Heart left ventricle (tissue), 16 donors: ENCODE measurements around the gene SLC26A1. TPM values are rescaled to one million over a fixed set of nuclear protein-coding genes. Genes with fewer than 3 reads are reported as not detected.

Experiments used
- ATAC-seq, 4 donors: fragments of 200-7000 bp; cut with Tn5 transposase; one replicate each; pipeline ENCODE4 v1.9.1; 2020 to 2022; ENCODE audit warnings: moderate library complexity in 4 of 4, mild to moderate bottlenecking in 3 of 4, moderate number of reproducible peaks in 1 of 4
- DNase-seq, 5 donors: peaks; one replicate each; pipeline ENCODE4 v3.0.0-alpha.2; 2020
- H3K27ac ChIP-seq, 12 donors: fragments of 200-600 bp; sonication (generic) in 4 of 12; one replicate each; pipeline versions ENCODE4 v1.5.0 to v1.8.0; 2016 to 2022; ENCODE audit warnings: mild to moderate bottlenecking in 2 of 12
- H3K27me3 ChIP-seq, 9 donors: fragments of 200-600 bp; sonication (generic) in 2 of 9; one replicate each; pipeline versions ENCODE4 v1.5.1 to v1.8.0; 2016 to 2022; ENCODE audit warnings: mild to moderate bottlenecking in 3 of 9
- H3K36me3 ChIP-seq, 9 donors: fragments of 200-600 bp; sonication (generic) in 2 of 9; one replicate each; pipeline versions ENCODE4 v1.5.0 to v1.8.0; 2018 to 2022; ENCODE audit warnings: mild to moderate bottlenecking in 2 of 9
- H3K4me1 ChIP-seq, 12 donors: fragments of 200-600 bp; sonication (generic) in 4 of 12; one replicate each; pipeline versions ENCODE4 v1.5.0 to v1.8.0; 2016 to 2022; ENCODE audit warnings: mild to moderate bottlenecking in 3 of 12
- H3K4me3 ChIP-seq, 12 donors: fragments of 200-600 bp; sonication (generic) in 4 of 12; one replicate each; pipeline versions ENCODE4 v1.5.0 to v1.8.0; 2017 to 2022; ENCODE audit warnings: mild to moderate bottlenecking in 9 of 12, moderate library complexity in 4 of 12
- H3K9me3 ChIP-seq, 12 donors: fragments of 200-600 bp; sonication (generic) in 4 of 12; one replicate each; pipeline versions ENCODE4 v1.5.0 to v1.8.0; 2016 to 2022; ENCODE audit warnings: mild to moderate bottlenecking in 1 of 12
- POLR2A ChIP-seq, 2 donors: fragments of 450-650 bp; IDR thresholded peaks; one replicate each; pipeline ENCODE4 v1.6.1; 2017; ENCODE audit warnings: antibody characterized with exemption in 2 of 2, mild to moderate bottlenecking in 2 of 2, moderate library complexity in 2 of 2
- WGBS, 4 donors: extraction: QIAGEN DNeasy Blood & Tissue Kit in 2 of 4; methylation state at CpG; one replicate each; pipeline versions ENCODE4 v1.1.5 to v1.1.7; 2013 to 2018; 5-methylcytosine and 5-hydroxymethylcytosine counted together
- intact Hi-C, 10 donors: fragments of 100-400 bp; cut with DNase I; formaldehyde crosslinking; loops; one replicate each; pipeline versions ENCODE4 v1.11.1 to v1.14.2; 2022
- polyA plus RNA-seq, 2 donors: library from polyadenylated mRNA; stranded (reverse); fragments of 200-250 nt; gene quantifications; one replicate each; pipeline ENCODE4 v1.2.3, GENCODE V29; 2013
- total RNA-seq, 9 donors: library from RNA; depleted of rRNA in 2 of 9; stranded (reverse); fragments of >200 nt in 2 of 9; fragmentation: NEBNext Ultra II Directional in 3 of 9; extraction: Animal tissue kit (Norgen Biotek cat#: 25700) in 3 of 9; gene quantifications; one replicate each; pipeline versions ENCODE4 v1.1.0 to v1.2.4, GENCODE V29; 2016 to 2023
- TF ChIP-seq, protein P1 (sequence below), 12 donors: fragments of 200-600 bp; sonication (generic) in 4 of 12; IDR thresholded peaks; one replicate each; pipeline versions ENCODE4 v1.5.0 to v1.8.0; 2018 to 2022; ENCODE audit warnings: antibody characterized with exemption in 12 of 12, mild to moderate bottlenecking in 5 of 12
- donor health status: ischemic (EF 13 %, LVEDD 7.1; RV severe dilation, severe dysfunction).
- donor health status: healthy with polysubstance abuse.
- donor health status: DM: no; HTN: yes; CAD: no.
- donor health status: DM: no; HTN: no; CAD: no.
- donor health status: ischemic (EF 25% LVEDD 6.9; RV normal size, moderate dysfunction).
- donor health status: ischemic (EF 25% LVEDD 5.7; RV mildly dilated, moderate dysfunction).
- donor health status: healthy.
- donor health status: DM: yes; HTN: yes; CAD: no.
- donor health status: ischemic (EF 35%, LVEDD 5.7; RV mildly dilated, moderate dysfunction).
- donor health status: nonischemic (EF 11% LVEDD 7.7; RV severe dilation, severe dysfunction).
- donor health status: DM: yes; HTN: yes; CAD: no.
- donor health status: PGD.
- donor health status: ischemic (EF 29% LVEDD 5.4; RV normal size, mild dysfunction).
- donor health status: nonischemic (EF 23%, LVEDD 6.1; RV moderate dilation, normal function).

SLC26A1 gene
- total and polyA plus RNA-seq, 11 donors: 0.03 to 0.27 (median 0.25) TPM; not detected in 5

DNA sequence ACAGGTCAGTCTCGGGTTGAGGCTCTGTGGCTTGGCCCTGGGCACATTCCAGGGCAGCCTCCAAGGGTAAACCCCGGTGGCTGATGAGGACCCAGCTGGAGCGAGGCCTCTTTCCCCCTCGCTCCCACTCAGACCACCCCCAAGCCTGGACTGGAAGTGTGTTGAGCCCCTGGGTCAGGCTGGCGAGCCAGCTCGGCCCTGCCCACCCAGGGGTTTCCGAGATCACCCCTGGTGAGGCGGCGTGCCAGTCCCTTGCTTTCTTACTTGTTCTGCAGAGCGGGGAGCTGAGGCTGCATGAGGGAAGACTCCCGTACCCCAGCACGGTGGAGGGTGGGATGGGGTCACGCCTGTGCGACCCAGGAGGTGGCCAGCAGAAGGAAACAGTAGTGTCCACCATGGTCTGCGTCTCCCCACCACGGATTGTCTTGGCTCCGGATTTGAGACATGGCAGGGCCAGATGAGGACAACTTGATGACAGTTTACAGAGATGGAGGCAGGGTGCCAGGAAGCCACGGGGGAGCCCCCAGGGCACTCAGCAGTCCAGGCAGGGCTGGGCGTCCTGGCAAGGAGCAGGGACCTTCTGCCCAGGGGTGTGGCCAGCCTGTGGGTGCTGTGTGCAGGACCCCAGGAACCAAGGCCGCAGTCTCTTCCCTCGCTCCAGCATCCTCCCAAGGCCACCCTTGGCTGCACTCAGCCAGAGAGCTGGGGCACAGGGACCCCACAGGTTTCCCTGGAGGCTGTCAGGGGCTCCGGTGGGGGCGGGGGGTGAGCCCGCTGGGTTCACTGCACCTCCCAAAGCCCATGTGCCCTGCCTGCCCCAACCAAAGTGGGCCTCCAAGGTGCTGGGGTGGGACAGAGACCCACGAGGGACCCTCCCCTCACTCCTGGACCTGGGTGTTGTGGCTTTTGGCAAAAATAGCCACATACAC lies 11.6 kb upstream of the SLC26A1 start:
- WGBS, 4 donors: 58 to 70% (median 64%) methylated on average over 14 to 25 of the region's 25 CpGs
- TF ChIP-seq POLR2A (IDR thresholded peaks at IDR 0.05): no peak
- TF ChIP-seq, protein P1, sequence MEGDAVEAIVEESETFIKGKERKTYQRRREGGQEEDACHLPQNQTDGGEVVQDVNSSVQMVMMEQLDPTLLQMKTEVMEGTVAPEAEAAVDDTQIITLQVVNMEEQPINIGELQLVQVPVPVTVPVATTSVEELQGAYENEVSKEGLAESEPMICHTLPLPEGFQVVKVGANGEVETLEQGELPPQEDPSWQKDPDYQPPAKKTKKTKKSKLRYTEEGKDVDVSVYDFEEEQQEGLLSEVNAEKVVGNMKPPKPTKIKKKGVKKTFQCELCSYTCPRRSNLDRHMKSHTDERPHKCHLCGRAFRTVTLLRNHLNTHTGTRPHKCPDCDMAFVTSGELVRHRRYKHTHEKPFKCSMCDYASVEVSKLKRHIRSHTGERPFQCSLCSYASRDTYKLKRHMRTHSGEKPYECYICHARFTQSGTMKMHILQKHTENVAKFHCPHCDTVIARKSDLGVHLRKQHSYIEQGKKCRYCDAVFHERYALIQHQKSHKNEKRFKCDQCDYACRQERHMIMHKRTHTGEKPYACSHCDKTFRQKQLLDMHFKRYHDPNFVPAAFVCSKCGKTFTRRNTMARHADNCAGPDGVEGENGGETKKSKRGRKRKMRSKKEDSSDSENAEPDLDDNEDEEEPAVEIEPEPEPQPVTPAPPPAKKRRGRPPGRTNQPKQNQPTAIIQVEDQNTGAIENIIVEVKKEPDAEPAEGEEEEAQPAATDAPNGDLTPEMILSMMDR (IDR thresholded peaks at IDR 0.05): no peak
- intact Hi-C loops: no loop called here
- DNase-seq (peak in 4 of 5 donors; percentile 53 to 70 (median 57)), ATAC-seq (peak; percentile 2 to 56 (median 14))
- H3K4me3 ChIP-seq: no peak overlapping the region
- H3K4me1 ChIP-seq: peaks cover 0 to 42% (median 16%) of the 10 kb centered on the region in 12 donors
- H3K9me3 ChIP-seq: no peaks in the 10 kb centered on the region
- no peaks in the 10 kb centered on the region for H3K36me3 ChIP-seq
- H3K27ac ChIP-seq: no peak overlapping the region
- H3K27me3 ChIP-seq: peaks cover 34 to 89% (median 53%) of the 10 kb centered on the region in 9 donors

DNA sequence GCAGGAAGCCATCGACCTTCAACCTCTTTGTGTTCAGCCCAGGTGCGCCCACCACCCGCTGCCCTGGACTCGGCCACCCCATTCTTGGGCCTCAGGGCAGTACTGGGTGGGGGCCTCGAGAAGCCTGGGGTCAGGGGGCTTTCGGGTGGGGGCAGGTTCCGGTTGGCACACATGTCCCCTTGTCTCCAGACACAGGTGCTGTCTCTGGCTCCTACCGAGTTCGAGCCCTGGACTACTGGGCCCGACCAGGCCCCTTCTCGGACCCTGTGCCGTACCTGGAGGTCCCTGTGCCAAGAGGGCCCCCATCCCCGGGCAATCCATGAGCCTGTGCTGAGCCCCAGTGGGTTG lies 10.8 kb upstream of the SLC26A1 start:
- H3K4me1 ChIP-seq: peaks cover 0 to 37% (median 14%) of the 10 kb centered on the region in 12 donors
- H3K27ac ChIP-seq: no peak overlapping the region
- WGBS, 4 donors: 79 to 89% (median 87%) methylated on average over 5 to 13 of the region's 13 CpGs
- H3K36me3 ChIP-seq: no peaks in the 10 kb centered on the region
- DNase-seq (no peak), ATAC-seq (peak in 1 of 4 donors; percentile 2)
- no peaks in the 10 kb centered on the region for H3K9me3 ChIP-seq
- peaks cover 34 to 88% (median 53%) of the 10 kb centered on the region in 9 donors for H3K27me3 ChIP-seq
- TF ChIP-seq POLR2A (IDR thresholded peaks at IDR 0.05): no peak
- TF ChIP-seq, protein P1 (IDR thresholded peaks at IDR 0.05): no peak
- no peak overlapping the region for H3K4me3 ChIP-seq
- intact Hi-C loops: no loop called here

DNA sequence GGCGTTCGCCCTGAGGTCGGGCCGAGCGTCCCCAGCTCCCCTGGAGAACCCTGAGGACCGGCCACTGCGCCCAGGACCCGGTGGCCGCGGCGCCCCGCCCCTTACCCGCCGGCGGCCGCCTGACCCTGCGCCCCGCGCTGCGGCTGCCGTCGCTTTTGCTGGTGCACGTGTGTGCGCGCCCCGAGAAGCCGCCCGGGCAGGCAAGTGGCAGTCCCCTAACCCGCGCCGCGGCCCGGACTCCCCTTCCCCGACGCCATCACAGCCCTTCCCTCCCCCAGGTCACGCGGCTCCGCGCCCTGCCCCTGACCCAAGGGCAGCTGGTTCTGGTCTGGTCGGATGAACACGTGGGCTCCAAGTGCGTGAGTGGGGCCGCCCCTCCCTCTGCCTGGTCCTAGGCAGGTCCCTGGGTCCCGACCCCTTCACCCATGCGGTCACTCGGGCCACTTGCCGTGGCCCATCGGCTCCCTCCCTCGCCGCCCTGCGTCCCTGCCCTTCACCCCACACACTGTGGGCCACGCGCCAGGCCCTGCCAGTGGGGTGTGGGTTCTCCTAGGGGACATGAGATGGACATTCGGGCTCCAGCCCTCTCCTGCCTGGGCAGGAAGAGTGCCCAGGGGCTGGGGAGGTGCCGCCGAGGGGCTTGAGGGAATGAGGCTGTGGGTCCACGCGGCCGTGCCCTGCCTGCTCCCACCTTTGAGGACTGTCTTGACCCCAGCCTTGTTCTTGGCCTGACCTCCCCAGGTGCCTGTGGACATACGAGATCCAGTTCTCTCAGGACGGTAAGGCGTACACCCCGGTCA lies 10.3 kb upstream of the SLC26A1 start:
- intact Hi-C loops: no loop called here
- H3K4me1 ChIP-seq: peaks cover 0 to 32% (median 10%) of the 10 kb centered on the region in 12 donors
- H3K4me3 ChIP-seq: peak overlapping the region in 1 of 12 donors; percentile 7
- ATAC-seq (peak in 1 of 4 donors; percentile 7), DNase-seq (no peak)
- no peaks in the 10 kb centered on the region for H3K9me3 ChIP-seq
- 27 to 37% (median 30%) methylated on average over 29 to 63 of the region's 63 CpGs for WGBS, 4 donors
- no peak overlapping the region for H3K27ac ChIP-seq
- TF ChIP-seq, protein P1 (IDR thresholded peaks at IDR 0.05): no peak
- H3K36me3 ChIP-seq: no peaks in the 10 kb centered on the region
- peaks cover 34 to 83% (median 55%) of the 10 kb centered on the region in 9 donors for H3K27me3 ChIP-seq
